Upper lobe of left lung (tissue), 6 donors: ENCODE measurements around the gene S1PR3. TPM values are rescaled to one million over a fixed set of nuclear protein-coding genes. Genes with fewer than 3 reads are reported as not detected.

Experiments
- ATAC-seq, 2 donors: fragments of 200-7000 bp; cut with Tn5 transposase; one replicate each; pipeline ENCODE4 v1.9.1; 2022; ENCODE audit warnings: mild to moderate bottlenecking in 2 of 2, moderate library complexity in 2 of 2; ENCODE audit not compliant: low FRiP score in 2 of 2
- DNase-seq, 2 donors: peaks; one replicate each; pipeline ENCODE4 v3.0.0-alpha.2; 2019 to 2020
- H3K27ac ChIP-seq, 4 donors: fragments of 200-600 bp; sonication (generic); one replicate each; pipeline ENCODE4 v1.5.1; 2016 to 2019
- H3K27me3 ChIP-seq, 4 donors: fragments of 200-600 bp; sonication (generic); one replicate each; pipeline ENCODE4 v1.5.1; 2017 to 2019
- H3K36me3 ChIP-seq, 4 donors: fragments of 200-600 bp; sonication (generic); one replicate each; pipeline ENCODE4 v1.5.1; 2016 to 2019
- H3K4me1 ChIP-seq, 4 donors: fragments of 200-600 bp; sonication (generic); one replicate each; pipeline ENCODE4 v1.5.1; 2018 to 2019
- H3K4me3 ChIP-seq, 4 donors: fragments of 200-600 bp; sonication (generic); one replicate each; pipeline ENCODE4 v1.5.1; 2017 to 2019; ENCODE audit warnings: mild to moderate bottlenecking in 2 of 4, moderate library complexity in 1 of 4
- H3K9me3 ChIP-seq, 4 donors: fragments of 200-600 bp; sonication (generic); one replicate each; pipeline ENCODE4 v1.5.1; 2018 to 2019
- EP300 ChIP-seq, 4 donors: sonication (generic); formaldehyde crosslinking; IDR thresholded peaks; one replicate each; pipeline ENCODE4 v1.5.1; 2017; ENCODE audit warnings: antibody characterized with exemption in 4 of 4, control low read depth in 2 of 4
- POLR2A ChIP-seq, 4 donors: fragments of 450-650 bp; IDR thresholded peaks; one replicate each; pipeline ENCODE4 v1.5.1; 2016 to 2017; ENCODE audit warnings: antibody characterized with exemption in 4 of 4, mild to moderate bottlenecking in 2 of 4
- POLR2AphosphoS5 ChIP-seq, 2 donors: sonication (generic); formaldehyde crosslinking; IDR thresholded peaks; one replicate each; pipeline ENCODE4 v1.5.1; 2017; ENCODE audit warnings: antibody characterized with exemption in 2 of 2
- WGBS, 2 donors: methylation state at CpG; one replicate each; pipeline ENCODE4 v1.1.5; 2017 to 2018; 5-methylcytosine and 5-hydroxymethylcytosine counted together
- total RNA-seq, 6 donors: library from RNA; depleted of rRNA in 4 of 6; stranded (reverse); fragments of >200 nt in 4 of 6; gene quantifications; one replicate each; pipeline versions ENCODE4 v1.1.0 to v1.2.1, GENCODE V29; 2016 to 2021
- TF ChIP-seq, protein P1 (sequence below), 6 experiments: fragments of 450-650 bp in 4 of 6; fragments of 200-600 bp in 2 of 6; sonication (generic) in 2 of 6; IDR thresholded peaks; one replicate each; pipeline ENCODE4 v1.5.1; 2016 to 2019; ENCODE audit warnings: antibody characterized with exemption in 6 of 6
- donor health status: DM: no; HTN: no; CAD: no; lungs with moderate emphysema.
- donor health status: DM: no; HTN: yes; CAD: no; lungs with severe emphysema.

The S1PR3 gene
- total RNA-seq, 6 donors from 2014 or later, result 3.3 to 13.6 (median 5.4) TPM

DNA sequence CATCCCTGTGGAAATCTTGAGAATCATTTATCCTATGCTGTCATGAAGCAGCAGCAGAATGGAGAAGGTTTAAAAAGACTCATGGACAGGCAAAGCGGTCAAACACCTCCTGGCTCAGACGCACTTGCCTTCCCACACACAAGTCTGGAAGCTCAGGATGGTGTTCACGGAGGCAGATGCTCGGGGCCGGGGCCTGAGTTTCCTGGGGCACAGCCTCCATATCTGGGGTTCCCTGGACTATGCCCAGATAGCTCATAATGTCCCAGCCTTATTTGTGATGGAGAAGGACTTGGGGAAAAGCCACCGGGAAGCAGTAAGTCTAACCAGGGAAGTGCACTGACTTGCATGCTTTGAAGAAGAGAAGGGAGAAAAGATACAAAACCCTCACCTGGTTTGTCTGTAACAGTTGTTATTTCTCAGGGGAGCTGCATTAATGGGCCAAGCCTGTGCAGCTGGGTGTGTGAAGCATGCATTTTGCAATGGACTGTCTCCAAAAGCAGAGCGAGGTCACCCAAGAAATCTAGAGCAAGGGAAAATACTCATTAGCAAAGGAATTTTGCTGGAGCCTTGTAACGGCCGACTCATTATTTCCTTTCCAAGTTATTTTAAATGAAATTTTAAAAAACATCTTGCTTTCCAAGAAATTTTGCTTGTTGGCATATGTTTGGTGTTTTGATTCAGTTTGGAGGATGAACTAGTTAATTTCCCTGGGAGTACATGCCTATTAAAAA is 3.4 kb downstream of the S1PR3 start:
- Histone ChIP-seq H3K27me3 (peaks cover 0 to 13% (median 0%) of the 10 kb centered on the region in 4 donors), H3K4me1 (peaks cover 10 to 30% (median 19%) of the 10 kb centered on the region in 4 donors), H3K9me3 (no peaks in the 10 kb centered on the region), H3K4me3 (peak overlapping the region in 1 of 4 donors; percentile 64), H3K27ac (no peak overlapping the region), H3K36me3 (no peaks in the 10 kb centered on the region)
- DNase-seq (no peak), ATAC-seq (no peak)
- WGBS, 2 donors, result 71 to 81% methylated on average over 9 of the region's 9 CpGs
- TF ChIP-seq POLR2AphosphoS5 (IDR thresholded peaks at IDR 0.05) (no peak), POLR2A (IDR thresholded peaks at IDR 0.05) (no peak), EP300 (IDR thresholded peaks at IDR 0.05) (no peak)
- TF ChIP-seq, protein P1, sequence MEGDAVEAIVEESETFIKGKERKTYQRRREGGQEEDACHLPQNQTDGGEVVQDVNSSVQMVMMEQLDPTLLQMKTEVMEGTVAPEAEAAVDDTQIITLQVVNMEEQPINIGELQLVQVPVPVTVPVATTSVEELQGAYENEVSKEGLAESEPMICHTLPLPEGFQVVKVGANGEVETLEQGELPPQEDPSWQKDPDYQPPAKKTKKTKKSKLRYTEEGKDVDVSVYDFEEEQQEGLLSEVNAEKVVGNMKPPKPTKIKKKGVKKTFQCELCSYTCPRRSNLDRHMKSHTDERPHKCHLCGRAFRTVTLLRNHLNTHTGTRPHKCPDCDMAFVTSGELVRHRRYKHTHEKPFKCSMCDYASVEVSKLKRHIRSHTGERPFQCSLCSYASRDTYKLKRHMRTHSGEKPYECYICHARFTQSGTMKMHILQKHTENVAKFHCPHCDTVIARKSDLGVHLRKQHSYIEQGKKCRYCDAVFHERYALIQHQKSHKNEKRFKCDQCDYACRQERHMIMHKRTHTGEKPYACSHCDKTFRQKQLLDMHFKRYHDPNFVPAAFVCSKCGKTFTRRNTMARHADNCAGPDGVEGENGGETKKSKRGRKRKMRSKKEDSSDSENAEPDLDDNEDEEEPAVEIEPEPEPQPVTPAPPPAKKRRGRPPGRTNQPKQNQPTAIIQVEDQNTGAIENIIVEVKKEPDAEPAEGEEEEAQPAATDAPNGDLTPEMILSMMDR (IDR thresholded peaks at IDR 0.05), result no peak

DNA sequence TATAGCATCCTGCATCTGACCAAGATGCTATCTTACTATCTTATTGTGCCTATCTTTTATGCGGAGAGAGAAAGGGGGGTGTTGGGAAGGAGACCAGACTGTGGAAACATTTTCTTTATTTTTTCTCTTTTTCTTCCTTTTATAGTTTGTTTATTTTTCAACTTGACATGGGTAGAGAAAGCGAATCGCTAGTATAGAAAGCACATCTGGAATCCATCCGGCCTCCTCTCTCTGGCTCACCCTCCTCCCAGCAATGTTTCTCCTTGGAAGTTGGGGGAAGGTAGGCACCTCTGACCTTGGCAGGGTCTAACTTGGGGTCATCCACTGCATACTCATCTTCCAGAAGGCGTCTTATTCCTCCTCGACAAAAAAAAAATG is 3.9 kb downstream of the S1PR3 start:
- no peak for DNase-seq
- Histone ChIP-seq H3K4me3 (no peak overlapping the region), H3K27ac (no peak overlapping the region)

DNA sequence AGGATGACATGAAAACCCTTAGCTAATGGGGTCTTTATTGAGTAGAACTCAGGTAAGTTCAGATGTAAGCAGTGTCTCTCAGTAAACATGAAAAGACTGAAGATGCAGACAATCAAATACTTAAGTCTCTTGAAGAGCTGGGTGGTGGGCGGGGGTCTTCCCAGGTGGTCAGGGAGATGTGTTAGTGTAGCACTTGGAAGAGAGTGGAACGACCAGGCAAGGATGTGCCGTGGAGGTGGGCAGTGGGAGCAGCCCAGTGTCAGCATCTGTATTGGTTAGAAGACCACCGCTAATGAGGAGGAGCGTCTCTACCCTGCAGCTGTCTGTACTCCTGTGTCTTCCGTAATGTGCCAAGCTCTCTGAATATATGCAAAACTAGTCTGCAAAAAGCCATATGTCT is 4.4 kb downstream of the S1PR3 start:
- Histone ChIP-seq H3K36me3 (no peaks in the 10 kb centered on the region), H3K9me3 (no peaks in the 10 kb centered on the region), H3K4me1 (peaks cover 11 to 32% (median 15%) of the 10 kb centered on the region in 4 donors), H3K27me3 (peaks cover 0 to 13% (median 0%) of the 10 kb centered on the region in 4 donors), H3K4me3 (no peak overlapping the region), H3K27ac (no peak overlapping the region)
- ATAC-seq (no peak), DNase-seq (no peak)
- WGBS, 2 donors, result 87 to 96% methylated on average over 6 of the region's 6 CpGs
- no peak for TF ChIP-seq POLR2A (IDR thresholded peaks at IDR 0.05)
- TF ChIP-seq EP300 (IDR thresholded peaks at IDR 0.05), result no peak
- TF ChIP-seq, protein P1 (IDR thresholded peaks at IDR 0.05), result no peak
- no peak for TF ChIP-seq POLR2AphosphoS5 (IDR thresholded peaks at IDR 0.05)

More for the DNA sequence above, 3.9 kb downstream of the S1PR3 start:
- no peak for TF ChIP-seq EP300 (IDR thresholded peaks at IDR 0.05)
- TF ChIP-seq, protein P1 (IDR thresholded peaks at IDR 0.05), result no peak
- TF ChIP-seq POLR2A (IDR thresholded peaks at IDR 0.05), result no peak
- TF ChIP-seq POLR2AphosphoS5 (IDR thresholded peaks at IDR 0.05), result no peak
- ATAC-seq, result no peak
- no peaks in the 10 kb centered on the region for H3K36me3 ChIP-seq
- peaks cover 10 to 30% (median 16%) of the 10 kb centered on the region in 4 donors for H3K4me1 ChIP-seq
- peaks cover 0 to 13% (median 0%) of the 10 kb centered on the region in 4 donors for H3K27me3 ChIP-seq
- WGBS, 2 donors, result 72 to 84% methylated on average over 6 of the region's 6 CpGs
- no peaks in the 10 kb centered on the region for H3K9me3 ChIP-seq

DNA sequence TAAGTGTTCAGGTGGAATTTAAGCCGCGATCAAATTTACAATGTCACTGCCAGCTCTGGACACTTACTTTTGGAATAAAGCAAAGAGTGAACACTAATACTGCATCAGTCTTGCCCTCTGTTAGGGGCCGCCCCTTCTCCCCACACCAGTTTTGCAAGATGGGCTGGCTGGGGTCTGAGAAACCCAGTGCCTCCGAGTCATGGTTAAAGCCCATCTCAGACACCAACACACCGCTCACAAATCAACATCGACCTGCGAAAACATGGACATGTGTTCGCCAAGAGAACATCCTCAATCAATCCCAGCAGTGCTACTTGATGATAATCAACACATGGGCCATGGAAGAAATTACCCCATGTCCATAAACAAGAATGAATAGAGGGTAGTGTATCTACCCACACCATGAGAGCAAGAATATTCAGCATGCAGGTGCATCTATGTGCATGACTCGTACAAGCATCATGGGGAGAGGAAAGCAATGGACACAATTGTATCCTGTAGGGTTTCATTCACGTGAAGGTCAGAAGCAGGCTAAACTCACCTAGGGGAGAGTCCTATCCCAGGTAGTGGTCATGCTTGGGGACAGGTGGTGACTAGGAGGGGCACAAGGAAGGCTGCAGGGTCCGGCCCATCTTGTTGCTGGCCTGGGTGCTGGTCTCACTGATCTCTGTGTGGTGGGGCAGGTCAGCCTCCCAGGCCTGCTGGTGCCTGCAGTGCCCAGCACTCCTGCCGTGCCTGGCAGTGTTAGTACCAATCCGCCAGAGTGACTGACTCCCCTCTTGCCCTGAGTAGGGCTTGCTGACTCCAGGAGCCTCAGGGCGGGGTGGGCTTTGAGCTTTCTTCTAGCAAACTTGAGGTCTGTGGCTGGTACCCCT is 5.0 kb downstream of the S1PR3 start:
- Histone ChIP-seq H3K27me3 (peaks cover 0 to 8% (median 0%) of the 10 kb centered on the region in 4 donors), H3K9me3 (no peaks in the 10 kb centered on the region), H3K36me3 (no peaks in the 10 kb centered on the region), H3K4me3 (no peak overlapping the region), H3K27ac (no peak overlapping the region), H3K4me1 (peaks cover 15 to 33% (median 16%) of the 10 kb centered on the region in 4 donors)
- ATAC-seq, result no peak
- TF ChIP-seq POLR2AphosphoS5 (IDR thresholded peaks at IDR 0.05) (no peak), POLR2A (IDR thresholded peaks at IDR 0.05) (no peak), EP300 (IDR thresholded peaks at IDR 0.05) (no peak)
- TF ChIP-seq, protein P1 (IDR thresholded peaks at IDR 0.05), result no peak
- DNase-seq, result no peak
- WGBS, 2 donors, result 92% methylated on average over 12 to 14 of the region's 14 CpGs
